ENCODE results near the gene BTBD19.

The BTBD19 gene

DNA sequence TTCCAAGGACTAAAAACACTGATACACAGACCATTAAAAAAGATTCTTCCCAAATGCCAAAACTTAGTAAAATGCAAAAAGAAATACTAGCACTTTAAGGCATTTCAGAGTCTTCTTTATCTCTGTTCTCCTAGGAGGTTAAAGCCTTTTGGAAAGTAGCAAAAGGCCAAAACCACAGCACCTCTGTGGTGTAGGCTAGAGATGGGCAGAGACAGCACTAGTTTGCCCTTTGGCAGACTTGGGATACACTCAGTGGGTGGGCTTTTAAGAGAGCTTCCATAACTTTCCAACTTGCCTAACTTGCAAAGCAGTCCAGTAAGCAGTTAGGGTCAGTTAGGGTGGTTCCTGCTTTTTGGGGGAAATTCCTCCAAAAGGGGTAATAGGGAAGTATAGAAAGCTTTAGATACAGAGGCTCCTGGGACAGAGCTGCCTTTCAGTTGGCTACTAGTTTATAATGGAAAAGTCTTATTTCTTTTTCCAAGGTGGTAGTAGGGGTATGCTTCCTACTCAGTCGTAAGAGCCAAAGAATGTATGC lies 52.6 kb downstream of the BTBD19 start:
- DNase-seq = no peak

GRCh38 chr1:44862829-44863401 lies 54.6 kb downstream of the BTBD19 start:
- no peak for DNase-seq
